HG03442 (cell line): ENCODE data around the gene AGAP1.

Experiments used
- ATAC-seq: cut with Tn5 transposase; IDR thresholded peaks from one replicate; pipeline ENCODE4 v1.9.1; 2021; ENCODE audit warnings: mild to moderate bottlenecking, moderate library complexity; ENCODE audit not compliant: unreplicated experiment

The AGAP1 gene

GRCh38 chr2:235605312-235606003, 111.6 kb downstream of the AGAP1 start:
- ATAC-seq: no peak

DNA sequence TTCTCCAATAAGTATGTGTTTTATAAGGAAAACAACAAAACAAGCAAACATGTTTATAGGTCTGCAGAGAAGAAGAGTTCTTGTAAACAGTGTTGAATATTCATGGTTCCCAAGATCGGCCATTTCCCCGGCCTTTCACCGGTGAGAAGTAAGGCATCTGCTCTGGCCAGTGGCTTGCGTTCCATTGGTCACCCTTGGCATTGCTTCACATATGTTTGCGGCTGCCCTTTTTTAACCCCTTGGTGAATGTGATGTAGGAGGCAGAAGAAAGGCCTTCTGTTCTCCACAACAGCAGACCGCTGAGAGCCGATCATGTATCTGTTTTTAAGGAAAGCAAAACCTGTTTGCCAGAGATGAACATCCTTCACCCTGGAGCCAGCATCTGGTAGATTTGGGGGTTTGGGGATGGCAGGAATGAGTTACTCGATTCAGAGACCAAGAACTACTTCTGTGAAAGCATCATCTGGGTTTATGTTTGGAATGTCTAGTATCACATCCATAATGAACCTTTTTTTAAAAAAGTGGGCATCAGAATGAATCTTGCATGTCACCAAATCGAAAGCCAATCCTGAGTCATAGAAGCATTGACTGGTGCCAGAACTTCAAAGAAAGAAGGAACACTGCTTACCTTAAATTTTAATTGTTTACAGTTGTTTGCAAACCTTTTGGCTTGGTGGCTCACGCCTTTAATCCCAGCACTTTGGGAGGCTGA, 112.3 kb downstream of the AGAP1 start:
- ATAC-seq: no peak

GRCh38 chr2:235607546-235608199, 113.8 kb downstream of the AGAP1 start:
- no peak for ATAC-seq

- ATAC-seq: no peak
Measured at GRCh38 chr2:235608200-235608887, 114.5 kb downstream of the AGAP1 start.

DNA sequence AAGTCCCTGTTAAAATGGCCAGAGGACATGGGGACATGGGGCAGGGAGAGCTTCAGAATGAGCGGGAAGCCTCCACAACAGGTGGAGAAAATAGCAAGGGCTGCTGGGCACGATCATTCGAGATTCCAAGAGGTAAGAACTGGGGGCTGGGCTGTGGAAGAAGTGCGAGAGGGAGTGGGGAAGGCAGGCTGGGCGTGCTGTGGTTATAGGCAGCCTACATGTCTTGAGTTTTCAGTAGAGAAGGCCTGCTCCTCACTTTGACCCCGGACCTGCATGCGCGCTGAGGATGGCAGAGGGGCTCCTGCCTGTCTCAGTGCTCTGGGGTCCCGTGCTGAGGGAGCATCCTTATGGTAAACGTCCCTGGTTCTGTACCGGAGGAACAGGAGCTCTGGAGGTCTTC, 115.5 kb downstream of the AGAP1 start:
- no peak for ATAC-seq

GRCh38 chr2:235609746-235610145, 115.9 kb downstream of the AGAP1 start:
- no peak for ATAC-seq

GRCh38 chr2:235610696-235611257, 116.9 kb downstream of the AGAP1 start:
- no peak for ATAC-seq

GRCh38 chr2:235611349-235611748, 117.5 kb downstream of the AGAP1 start:
- no peak for ATAC-seq

- ATAC-seq: no peak
Measured at GRCh38 chr2:235611756-235612155, 117.9 kb downstream of the AGAP1 start.

DNA sequence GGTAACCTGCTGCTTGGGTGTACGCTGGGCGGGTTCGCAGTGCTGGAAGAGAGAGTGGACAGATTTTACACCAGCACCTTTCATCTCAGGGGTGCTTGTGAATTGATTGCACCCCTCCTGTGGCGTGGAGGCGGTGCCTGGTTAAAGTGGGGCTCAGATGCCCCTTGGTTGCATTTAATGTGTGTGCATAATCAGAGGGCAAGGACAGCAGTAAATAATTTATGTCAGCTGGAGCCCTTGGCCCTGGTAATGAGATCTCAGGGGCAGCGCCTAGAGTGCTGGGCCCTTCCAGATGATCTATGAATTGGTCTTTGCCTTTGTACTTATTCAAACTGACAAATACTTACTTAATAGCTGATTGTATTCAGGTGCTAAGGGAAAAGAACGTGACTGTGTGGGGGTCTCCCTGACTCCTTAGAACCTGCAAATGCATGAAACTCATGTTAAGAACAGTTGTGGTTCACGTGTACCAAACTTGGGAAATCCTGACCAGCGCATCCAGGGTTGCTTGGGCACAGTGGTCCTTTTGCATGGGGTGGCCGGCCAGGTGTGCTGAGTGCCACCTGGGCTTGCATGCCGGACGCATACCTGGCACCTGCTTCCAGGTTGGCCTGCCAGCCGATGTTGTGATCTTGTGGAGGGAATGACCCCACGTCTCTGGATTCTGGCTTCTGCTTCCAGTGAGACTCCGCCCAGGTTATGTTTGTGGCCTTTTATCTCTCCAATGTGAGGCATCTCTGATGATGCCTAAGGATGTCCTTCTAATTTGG, 118.5 kb downstream of the AGAP1 start:
- ATAC-seq: no peak

GRCh38 chr2:235613649-235614048, 119.8 kb downstream of the AGAP1 start:
- no peak for ATAC-seq

DNA sequence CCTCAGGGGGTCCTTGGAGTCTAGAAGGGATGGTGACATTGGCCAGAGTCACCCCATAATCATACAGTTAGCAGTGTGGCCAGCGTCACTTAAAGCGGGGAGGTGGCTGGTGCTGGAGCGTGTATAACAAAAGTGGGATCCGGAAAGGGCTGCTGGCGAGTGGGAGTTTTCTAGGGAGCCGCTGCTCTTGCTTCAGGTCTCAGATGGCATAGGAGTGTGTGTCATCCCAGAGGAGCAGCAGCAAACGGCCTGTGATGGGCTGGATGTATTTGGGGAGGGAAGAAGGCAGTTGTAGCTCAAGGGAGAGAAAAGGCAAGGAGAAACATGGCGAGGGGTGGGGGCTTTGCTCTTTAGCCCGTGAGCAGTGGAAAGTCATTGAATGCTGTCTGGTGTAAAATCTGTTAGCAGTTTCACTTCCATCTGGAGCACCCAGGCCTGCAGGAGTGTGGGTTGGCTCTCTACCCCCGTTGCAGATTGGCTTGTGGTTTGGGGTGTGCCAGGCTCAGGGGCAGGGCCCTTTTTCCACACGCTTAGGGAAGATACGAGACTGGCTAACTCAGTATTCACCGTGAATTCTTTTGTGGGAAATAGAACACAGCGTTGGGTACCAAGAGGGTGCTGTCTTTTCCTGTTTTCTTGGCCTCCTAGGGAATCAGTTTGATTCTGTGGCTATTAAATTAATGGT, 120.5 kb downstream of the AGAP1 start:
- no peak for ATAC-seq

GRCh38 chr2:235614900-235615712, 121.3 kb downstream of the AGAP1 start:
- no peak for ATAC-seq

- no peak for ATAC-seq
Measured at GRCh38 chr2:235616885-235617284, 123.0 kb downstream of the AGAP1 start.

- ATAC-seq: no peak
Measured at GRCh38 chr2:235618039-235618438, 124.2 kb downstream of the AGAP1 start.

DNA sequence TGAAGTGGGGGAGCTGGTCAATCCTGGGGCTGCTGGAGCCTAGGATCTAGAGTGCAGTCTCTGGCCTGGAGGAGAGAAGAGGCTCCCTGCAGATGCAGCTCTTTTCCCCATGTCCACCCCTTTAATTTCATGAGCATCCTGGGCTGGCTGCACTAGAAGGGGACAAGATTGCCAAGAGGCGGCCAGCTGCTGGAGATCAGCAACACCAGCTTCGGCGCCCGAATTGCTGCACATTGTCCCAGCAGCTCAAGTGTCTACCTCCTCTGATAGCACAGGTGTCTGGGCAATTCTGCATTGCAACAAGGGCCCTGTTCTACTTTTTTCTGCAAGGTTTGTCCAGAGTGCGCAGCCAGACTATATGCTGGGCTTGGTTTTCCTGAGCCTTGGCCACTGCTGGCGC, 125.7 kb downstream of the AGAP1 start:
- ATAC-seq: no peak

DNA sequence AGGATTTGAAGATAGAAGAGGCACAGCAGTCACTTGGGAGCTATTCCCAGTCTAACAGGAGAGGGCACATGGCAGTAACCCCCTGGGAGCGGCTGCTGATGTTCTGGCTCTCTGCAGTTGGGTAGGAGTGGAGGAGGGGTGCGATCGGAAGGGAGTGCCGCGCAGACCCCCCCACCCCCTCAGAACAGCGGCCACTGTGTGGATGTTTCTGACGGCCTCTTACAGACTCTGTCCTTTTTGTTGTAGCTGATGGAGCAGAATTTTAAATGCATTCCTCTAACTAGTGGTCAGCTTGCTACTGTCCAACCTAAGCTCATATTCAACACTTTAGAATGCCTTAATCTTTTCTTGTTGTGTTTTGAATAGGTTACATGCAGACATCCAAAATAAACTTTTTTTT, 127.9 kb downstream of the AGAP1 start:
- no peak for ATAC-seq

GRCh38 chr2:235623111-235623510, 129.3 kb downstream of the AGAP1 start:
- no peak for ATAC-seq

DNA sequence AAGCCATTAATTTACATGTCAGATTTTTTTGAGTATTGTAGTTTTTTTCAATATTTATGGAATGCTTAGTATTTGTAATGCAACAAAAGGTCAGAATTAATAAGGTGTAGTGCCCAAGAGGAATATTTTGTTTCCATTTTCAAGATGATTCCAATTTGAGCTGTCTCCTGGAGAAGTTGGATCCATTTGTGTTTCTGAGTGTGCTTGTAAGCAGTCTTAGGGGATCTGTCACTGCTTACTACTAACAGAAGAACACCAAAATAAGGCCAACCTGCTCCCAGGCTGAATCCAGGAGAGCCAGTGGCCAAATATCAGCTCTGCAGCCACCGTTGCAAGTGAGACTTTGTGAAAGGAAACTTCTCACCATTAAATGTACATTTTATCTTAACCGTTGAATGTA, 129.9 kb downstream of the AGAP1 start:
- no peak for ATAC-seq
